ENCODE data around the gene BICDL1. TPM values are rescaled to one million over a fixed set of nuclear protein-coding genes. Genes with fewer than 3 reads are reported as not detected.

The BICDL1 gene
- polyA plus RNA-seq, 4 donors = 1.4 to 39.9 (median 31.7) TPM

DNA sequence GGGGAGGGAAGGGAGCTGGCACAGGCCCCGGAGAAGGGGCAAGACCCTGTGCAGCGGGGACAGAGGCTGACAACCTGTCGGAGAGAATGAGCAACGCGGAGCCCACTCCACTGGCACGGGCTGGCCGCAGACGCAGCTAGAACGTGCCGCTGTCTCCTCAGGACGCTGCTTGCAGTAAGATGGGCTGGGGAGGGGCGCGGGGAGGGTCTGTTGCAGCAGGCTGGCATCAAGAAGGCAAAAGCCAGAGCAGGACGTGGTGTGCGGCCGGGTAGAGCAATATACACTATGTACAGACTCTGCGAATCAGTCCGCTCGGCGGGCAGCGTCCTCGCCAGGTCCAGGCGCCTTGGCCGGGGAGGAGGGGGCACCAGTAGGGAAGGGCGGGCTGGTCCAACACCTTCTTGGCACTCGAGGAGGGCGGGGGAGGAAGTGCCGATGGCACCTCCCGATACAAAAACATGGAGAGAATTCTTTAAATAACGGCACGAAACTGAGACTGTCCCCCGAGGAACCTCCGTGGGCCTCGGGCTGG lies 107.7 kb downstream of the BICDL1 start:
- no peak for DNase-seq (ENCODE audit: low read depth in 4 of 4, low spot score in 3 of 4)

DNA sequence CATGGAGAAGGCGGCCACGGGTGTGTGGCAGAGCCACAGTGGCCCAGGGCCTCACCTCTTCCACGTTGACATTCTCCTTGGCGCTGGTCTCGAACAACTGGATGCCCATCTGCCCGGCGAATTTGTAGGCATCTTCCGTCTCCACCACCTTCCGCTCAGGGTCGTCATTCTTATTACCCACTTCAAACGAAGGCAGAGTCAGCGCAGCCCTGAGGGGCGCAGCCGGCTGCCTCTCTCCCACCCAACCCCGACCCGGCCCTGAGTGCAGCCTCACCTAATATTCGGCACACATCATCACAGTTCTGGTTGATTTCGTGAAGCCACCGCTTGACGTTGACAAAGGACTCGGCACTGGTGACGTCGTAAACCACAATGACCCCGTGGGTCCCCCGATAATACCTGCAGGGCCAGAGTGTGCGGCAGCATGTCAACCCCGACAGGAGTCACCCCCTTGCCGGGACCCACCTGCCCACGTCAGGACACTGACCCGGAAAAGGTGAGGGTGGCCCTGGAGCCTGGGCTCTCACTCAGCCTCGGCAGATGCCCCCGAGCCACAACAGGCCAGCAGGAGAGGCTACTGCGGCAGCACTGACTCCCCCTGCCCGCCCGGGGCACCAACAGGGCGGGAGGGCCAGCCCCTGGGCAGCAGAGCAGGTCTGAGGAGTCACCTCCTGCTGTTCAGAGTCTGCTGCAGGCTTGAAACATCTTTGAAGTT lies 109.9 kb downstream of the BICDL1 start:
- no peak for DNase-seq (ENCODE audit: low read depth in 4 of 4, low spot score in 3 of 4)

DNA sequence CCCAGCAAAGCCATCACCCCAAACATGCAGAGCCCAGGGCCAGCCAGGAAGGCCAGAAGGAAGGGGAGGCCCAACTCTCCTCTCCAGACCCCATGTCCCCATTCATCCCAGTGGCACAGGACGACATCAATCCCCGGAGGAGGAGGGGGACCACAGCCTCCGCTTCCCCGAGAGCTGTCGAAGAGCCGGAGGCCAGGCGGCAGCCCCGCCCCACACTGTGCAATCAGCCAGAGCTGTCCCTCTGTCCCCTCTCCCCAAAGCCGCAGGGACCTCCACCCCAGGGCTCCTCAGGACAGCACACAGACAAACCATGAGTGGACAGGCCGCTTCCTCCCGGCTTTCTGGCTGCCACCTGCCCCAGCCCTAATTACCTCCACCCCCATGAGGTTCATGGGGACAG lies 110.7 kb downstream of the BICDL1 start:
- no peak for DNase-seq (ENCODE audit: low read depth in 4 of 4, low spot score in 3 of 4)

DNA sequence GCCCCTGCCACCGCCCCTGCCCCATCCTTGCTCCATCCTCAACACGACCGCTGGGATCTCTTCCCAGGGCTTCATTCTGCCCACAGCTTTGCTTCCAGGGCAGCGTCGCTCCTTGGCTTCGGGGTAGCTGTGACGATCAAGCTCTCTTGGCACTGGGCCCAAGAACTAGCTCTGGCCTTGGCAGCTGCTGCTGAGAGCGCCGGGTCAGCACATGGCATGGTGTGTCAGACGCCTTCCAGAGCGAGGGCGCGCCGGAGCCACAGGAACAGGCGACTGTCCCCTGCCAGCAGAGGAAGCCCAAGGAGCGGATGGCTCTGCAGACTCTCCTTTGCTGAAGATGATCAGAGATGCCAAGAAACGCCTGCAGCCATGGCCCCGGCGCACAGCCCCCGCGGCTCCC lies 111.6 kb downstream of the BICDL1 start:
- DNase-seq (ENCODE audit: low read depth in 4 of 4, low spot score in 3 of 4) = no peak

DNA sequence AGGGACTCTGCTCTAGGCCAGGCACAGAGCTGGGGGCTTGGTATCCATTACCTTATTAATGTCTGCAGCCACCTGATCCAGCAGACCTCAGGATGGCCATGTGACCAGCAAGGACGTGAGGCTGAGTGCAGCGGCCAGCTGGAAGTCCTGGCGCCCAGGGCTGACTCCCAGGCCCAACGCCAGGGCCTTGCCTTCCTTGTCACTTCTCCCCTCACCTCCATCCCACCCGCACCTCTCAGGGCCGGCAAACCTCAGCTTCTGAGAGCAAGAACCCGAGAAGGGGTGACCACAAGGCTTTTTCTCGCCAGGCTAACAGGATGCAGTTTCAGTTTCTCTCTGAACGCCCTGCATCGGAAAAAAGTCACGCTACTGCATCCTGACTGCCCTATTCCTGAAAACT lies 112.1 kb downstream of the BICDL1 start:
- no peak for DNase-seq (ENCODE audit: low read depth in 4 of 4, low spot score in 3 of 4)

DNA sequence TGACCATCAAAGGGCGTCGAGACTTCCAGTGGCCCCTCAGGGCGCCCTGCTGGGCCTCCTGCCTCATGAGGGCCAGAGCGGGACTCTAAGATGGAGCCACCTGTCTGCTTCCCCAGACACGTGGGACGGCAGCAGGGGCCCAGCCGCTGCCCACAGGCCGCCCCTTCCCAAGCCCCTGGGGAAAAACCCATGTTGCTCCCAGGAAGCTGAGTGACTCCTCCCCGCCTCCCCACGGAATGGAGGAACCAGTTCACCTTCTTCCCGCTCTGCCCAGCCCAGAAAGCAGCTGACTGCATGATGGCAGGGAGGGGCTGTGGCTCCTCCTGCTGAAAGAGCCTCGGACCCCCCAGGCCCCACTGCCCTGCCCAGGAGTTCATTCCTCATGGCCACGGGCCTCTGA lies 112.6 kb downstream of the BICDL1 start:
- no peak for DNase-seq (ENCODE audit: low read depth in 4 of 4, low spot score in 3 of 4)

DNA sequence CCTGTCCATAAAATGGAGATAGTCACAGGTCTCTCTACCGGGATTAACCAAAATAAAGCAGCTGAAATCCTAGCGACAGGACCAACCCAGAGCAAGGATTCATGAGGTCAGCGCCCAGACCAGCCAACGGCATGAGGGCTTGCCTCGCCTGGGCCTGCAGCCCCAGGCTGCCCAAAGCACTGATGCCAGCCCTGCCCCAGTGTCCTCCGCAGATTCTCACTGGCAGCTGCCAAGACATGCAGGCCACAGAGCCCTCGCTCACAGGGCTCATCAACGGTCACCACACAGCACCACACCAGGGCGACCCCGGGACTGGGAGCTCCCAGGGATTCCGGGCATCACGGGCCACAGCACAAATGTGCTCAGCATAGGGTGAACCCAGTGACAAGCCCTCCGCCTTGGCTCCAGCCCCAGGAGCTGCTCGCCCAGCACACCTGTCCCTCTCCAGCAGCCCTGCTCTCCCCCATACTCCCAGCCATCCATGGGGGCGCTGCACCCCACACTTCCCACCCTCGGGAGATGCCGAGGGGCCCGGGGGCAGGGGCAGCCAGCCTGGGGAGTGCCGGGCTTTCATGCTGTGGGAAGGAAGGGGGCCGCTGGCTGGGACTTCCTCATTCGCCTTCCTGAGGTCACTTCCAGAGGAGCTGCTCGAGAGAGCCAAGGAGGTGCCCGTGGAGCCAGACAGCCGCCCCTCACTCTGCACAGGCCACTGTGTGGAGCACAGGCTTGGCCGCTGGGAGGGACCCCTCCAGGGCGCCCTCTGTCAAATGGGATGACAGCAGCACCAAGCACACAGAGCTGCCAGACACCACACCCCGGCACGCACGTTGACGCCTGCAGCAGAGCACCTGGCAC lies 113.4 kb downstream of the BICDL1 start:
- no peak for DNase-seq (ENCODE audit: low read depth in 4 of 4, low spot score in 3 of 4)

DNA sequence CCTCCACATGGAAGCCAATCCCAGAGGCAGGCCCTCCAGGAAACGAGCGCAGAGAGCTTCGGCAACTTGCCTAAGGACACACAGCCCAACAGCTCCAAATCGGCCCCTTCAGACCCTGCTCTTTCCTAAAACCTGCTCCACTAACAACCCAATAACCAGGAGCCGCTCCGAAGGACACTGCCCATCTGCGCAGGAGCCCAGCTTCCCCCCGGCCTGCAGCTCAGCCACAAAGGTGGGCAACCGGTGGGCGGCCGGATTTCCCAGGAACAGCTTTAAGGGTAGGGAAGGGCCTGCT lies 114.0 kb downstream of the BICDL1 start:
- no peak for DNase-seq (ENCODE audit: low read depth in 4 of 4, low spot score in 3 of 4)

DNA sequence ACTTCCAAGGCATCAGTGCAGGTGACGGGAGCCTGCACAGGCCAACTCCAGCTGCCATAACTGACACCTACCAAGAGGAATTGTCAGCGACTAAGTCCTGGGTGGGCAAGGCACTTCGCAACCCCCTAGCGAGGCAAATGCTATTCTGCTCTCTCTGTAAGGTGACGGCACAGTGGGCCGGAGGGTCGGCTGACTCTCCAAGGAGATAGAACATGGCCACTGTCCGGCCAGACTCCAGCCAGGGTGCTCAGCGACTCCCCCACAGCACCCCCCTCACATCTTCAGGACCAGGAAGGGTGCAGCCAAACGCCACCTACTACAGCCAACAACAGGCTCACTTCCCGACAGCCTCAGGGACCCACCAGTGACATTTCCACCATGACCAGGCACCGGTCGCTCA lies 114.3 kb downstream of the BICDL1 start:
- no peak for DNase-seq (ENCODE audit: low read depth in 4 of 4, low spot score in 3 of 4)

DNA sequence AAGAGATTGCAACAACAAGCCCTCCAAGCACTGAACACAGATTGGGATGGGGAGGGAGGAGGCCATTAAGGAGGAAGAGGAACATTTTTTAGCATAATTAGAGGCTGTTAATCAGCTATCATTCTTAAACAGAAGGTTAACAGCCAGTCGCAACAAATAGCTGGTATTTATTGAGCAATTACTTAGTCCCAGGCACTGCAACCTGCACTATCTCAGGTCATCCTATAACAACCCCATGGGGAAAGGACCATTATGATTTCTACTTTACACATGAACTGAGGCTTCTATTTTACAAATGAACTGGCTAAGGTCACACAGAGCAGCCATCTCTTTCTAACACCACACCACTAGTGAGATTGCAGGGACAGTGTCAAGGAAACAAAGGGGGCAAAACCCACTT lies 117.1 kb downstream of the BICDL1 start:
- no peak for DNase-seq (ENCODE audit: low read depth in 4 of 4, low spot score in 3 of 4)

DNA sequence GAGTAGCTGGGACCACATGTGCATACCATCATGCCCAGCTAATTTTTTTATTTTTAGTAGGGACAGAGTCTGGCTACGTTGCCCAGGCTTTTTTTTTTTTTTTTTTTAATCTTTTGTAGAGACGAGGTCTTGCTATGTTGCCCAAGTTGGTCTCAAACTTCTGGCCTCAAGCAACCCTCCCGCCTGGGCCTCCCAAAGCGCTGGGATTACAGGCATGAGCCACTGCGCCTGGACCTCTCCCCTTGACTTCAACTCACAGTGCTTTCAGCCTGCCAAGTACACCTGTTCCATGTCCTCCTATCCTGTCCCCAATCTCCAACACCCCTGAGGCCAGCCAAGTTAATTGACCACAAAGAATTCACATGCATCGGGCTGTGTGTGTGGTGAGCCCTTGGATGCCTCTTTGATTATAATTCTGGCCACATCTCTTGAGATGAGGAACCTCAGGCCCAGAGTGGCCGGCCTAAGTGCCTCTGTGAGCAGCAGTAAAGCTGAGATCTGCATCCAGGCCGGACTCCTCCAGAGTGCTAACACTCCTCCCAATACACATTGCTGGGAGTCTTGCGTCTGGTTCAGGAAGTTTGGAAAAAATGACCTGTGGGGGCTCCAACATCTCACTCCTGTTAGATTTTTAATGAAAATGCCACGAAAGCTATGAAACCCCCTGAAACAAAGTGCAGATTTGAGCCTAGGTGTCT lies 120.7 kb downstream of the BICDL1 start:
- no peak for DNase-seq (ENCODE audit: low read depth in 4 of 4, low spot score in 3 of 4)

DNA sequence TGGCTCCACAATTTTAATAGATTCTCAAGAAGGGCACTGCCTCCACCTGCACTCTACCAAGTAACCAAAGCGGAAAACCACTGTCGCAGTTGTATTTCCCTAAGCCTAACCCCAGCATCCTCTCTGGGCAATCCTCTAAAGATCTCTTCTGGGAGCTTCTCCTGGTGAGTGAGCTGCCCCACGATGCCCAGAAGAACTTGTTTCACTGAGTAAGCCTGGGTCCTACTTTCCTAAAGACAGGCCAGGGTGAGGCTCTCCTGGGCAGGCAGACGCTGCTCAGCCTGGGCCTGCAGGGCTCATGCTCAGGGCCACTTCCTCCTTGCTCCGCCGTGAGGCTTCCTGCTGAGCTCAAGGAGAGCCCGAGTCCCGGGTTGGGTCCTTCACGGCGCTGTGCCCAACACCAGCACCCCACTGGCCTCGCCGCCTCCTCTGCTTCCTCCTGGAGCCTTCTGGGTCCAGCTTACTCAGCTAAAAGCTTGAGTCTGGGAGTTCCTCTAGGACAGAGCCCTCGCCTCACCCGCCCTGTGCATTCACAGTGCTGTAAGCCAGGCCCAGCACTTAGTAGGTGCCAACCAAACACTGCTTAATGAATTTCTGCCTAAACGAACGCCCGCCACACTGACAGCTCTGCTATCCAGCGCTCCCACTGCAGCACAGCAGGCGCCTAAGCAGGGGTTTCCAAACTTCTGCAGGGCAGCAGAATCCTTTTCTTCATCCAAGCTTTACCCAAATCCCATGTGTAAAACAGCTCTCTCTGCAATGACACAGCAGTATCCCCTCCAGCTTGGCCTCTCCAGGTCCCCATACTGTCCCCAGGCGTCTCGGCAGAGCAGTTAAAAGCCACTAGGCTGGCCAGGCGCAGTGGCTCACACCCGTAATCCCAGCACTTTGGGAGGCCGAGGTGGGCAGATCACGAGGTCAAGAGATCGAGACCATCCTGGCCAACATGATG lies 121.8 kb downstream of the BICDL1 start:
- no peak for DNase-seq (ENCODE audit: low read depth in 4 of 4, low spot score in 3 of 4)

DNA sequence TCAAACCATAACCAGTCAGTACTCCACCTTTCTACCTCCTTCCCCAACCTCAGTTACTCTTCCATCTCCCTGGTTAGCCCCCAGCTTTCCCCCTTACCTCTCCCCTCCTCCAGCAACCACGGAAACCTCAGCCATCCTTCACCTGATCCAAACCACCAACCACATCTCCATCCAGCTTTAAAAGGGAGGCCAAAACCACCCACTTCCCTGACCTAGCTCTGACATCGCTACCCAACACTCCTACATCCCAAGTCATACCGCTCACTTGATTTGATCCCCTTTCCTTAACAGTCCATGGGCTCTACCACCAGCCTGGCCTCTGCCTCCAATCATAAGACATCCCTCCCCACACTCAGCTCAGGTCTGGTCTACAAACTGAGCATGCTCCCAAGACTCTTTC lies 126.0 kb downstream of the BICDL1 start:
- no peak for DNase-seq (ENCODE audit: low read depth in 4 of 4, low spot score in 3 of 4)

DNA sequence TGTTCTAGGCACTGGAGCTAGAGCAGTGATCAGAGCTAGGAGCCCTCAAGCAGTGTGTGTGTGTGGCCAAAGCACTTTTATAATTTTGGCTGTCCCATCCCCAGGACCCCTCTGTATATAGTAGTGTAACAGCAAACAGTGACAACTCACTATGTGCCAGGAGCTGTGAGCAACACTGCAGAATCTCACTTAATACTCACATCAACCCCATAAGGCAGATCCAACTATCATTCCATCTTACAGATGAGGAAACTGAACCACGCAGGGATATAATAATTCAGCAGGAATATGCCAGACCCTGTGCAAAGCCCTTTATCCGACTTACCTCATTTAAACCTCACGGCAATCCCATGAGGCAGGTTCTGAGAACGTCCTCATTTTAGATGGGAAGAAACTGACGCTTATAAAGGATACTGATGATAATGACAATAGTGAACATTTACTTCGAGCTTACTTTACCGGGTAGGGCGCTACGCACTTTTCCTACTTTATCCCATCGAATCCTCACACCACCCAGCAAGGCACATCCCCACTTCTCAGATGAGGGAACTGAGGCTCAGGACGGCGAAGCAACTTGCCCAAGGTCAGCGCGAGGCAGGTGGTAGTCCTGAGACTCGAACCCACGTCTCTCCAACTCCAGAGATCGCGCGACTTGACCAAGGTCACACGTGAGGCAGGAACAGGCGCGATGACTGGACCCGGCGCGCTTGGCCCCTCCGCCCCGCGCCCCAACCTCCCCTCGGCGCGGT lies 126.8 kb downstream of the BICDL1 start:
- DNase-seq (ENCODE audit: low read depth in 4 of 4, low spot score in 3 of 4) = no peak

DNA sequence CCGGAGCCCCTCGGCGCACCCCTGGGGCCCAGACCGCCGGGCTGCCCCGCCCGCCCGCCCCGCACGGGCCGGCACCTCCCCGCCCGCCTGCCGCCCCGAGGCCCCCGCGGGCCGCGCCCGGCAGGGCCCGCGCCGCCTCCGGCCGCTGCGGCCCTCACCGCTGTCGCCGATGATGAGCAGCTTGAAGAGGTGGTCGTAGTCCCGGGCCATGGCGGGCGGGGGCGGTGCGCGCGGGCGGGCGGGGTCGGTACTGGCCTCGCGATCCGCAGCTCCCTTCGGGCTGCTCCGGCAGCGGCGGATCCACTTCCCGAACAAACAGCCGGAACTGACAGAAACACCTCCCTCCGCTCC lies 127.4 kb downstream of the BICDL1 start, which contains the start of gene RAB35:
RAB35 (minus strand) TSS at position 313 of the 351 bp plus-strand sequence; CDS start at position 210, 103 bp downstream.
- DNase-seq (ENCODE audit: low read depth in 4 of 4, low spot score in 3 of 4) = peak in 1 of 4 donors; percentile 83

DNA sequence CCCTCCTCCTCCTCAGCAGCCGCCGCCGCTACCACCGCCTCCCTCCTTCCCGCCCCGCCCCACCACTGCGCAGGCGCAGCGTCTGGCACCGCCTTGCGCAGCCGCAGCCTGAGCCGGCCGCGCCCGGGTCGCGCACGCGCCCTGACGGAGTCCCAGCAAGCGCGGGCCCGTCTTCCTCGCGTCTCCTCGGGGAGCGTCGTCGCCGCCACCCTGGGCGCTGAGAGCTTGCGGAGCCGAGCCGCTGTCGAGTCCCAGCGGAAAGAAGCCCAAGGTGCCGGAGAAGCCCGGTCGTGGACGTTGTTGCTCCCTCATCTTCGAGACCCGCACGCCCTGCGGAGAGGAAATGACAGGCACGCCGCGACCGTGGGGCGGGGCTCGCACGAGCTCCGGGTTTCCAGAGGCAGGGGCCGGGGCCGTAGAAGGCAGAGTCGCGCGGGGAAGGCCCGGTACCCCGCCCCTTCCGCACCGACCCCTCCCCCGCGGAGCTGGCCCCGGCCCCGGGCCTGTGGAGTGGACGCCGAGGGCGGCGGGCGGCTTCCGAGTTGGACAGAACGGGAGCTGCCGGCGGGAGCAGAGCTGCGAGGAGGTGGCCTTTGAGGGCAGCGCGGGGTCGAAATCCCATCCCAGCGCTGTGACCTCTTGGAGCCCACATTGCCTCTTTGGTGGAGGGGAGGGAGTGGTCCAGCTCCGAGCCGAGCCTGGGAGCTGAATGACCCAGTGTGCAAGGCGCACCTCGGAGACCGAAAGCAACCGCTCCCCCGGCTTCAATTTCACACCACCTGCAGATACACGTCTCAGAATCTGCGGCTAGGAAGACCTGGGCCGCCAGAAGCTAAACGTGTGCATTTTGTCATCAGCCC lies 128.0 kb downstream of the BICDL1 start:
- DNase-seq (ENCODE audit: low read depth in 4 of 4, low spot score in 3 of 4) = peak in 3 of 4 donors; percentile 81 to 88 (median 84)

DNA sequence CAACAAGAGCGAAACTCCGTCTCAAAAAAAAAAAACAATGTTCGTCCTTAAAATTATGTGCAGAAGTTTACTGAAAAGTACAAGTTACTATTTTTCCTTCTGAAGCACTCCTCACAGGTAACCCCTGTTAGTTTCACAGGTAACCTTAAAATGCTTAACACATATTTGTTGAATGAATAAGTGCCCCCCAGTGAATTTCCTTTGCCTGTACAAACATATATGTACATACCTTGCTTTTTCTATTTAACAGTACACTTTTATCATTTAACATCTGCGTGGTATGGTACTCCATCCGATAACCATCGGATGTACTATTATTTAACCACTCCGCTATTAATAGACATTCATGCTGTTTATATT lies 128.9 kb downstream of the BICDL1 start:
- no peak for DNase-seq (ENCODE audit: low read depth in 4 of 4, low spot score in 3 of 4)

DNA sequence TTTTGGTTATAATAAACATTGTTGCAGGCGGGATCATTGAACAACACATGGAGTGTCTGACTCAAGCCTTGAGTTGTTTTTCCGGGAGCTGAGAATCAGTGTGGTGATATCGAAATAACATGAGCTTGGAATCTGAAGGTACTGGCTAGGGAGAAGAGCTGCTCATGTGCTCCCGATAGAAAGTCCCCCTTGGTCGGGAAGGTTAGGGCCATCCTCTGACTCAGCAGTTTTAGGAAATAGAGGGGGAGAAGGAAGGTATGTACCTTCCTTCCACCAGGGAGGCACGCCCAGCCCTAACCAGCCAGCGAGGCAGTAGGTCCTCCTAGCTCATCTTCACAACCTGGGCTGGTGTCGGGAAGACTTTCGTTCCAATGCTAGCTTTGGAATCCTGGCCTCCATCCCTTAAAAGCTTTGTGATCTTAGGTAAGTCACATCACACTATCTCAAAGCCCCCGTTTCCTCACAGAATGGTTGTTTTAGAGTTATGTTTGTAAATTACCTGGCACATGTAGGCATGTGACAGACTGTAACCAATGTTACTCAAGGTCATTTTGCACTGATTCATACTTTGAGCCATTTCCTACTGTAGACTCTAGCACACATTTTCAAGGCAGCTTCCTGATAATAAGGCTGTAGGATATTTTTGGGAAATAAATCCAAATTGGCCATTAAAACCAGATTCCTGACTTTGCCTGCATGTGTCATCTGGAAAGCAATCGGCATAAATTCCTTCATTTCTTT lies 129.5 kb downstream of the BICDL1 start:
- DNase-seq (ENCODE audit: low read depth in 4 of 4, low spot score in 3 of 4) = no peak
